Activated naive CD4-positive, alpha-beta T cell treated with anti-CD3 and anti-CD28 coated beads for 36 hours (primary cell): ENCODE data around the gene ABTB1. TPM values are rescaled to one million over a fixed set of nuclear protein-coding genes. Genes with fewer than 3 reads are reported as not detected.

ENCODE experiments used
- CTCF ChIA-PET: fragments of 350-600 bp; sonication (Branson Sonifier 250); formaldehyde crosslinking; loops from one replicate; lab custom pipeline; 2021; ENCODE audit warnings: antibody characterized with exemption; lab: Charles Lee
- DNase-seq: peaks from one replicate; pipeline ENCODE4 v3.0.0-alpha.2; 2020
- H3K27ac Mint-ChIP-seq: one replicate; pipeline ENCODE4 v1.8.0; 2021; ENCODE audit warnings: mild to moderate bottlenecking, mixed read lengths
- H3K27me3 Mint-ChIP-seq: one replicate; pipeline ENCODE4 v1.8.0; 2021; ENCODE audit warnings: low read depth, mixed read lengths
- H3K36me3 Mint-ChIP-seq: one replicate; pipeline ENCODE4 v1.8.0; 2021; ENCODE audit warnings: low read depth, mixed read lengths
- H3K4me1 Mint-ChIP-seq: one replicate; pipeline ENCODE4 v1.8.0; 2021; ENCODE audit warnings: low read depth, mixed read lengths
- H3K4me3 Mint-ChIP-seq: one replicate; pipeline ENCODE4 v1.8.0; 2021; ENCODE audit warnings: mild to moderate bottlenecking, moderate library complexity, mixed read lengths
- H3K9me3 Mint-ChIP-seq: one replicate; pipeline ENCODE4 v1.8.0; 2021; ENCODE audit warnings: mixed read lengths
- intact Hi-C: fragments of 100-400 bp; cut with micrococcal nuclease; formaldehyde crosslinking; loops from one replicate; pipeline ENCODE4 v1.15.1; 2023
- total RNA-seq, 2 experiments: library from RNA; stranded (reverse); gene quantifications; one replicate each; pipeline ENCODE4 v1.2.3, GENCODE V29; 2021

Gene ABTB1
- total RNA-seq, 2 experiments from 2014 or later: 10.6 to 13.5 TPM

DNA sequence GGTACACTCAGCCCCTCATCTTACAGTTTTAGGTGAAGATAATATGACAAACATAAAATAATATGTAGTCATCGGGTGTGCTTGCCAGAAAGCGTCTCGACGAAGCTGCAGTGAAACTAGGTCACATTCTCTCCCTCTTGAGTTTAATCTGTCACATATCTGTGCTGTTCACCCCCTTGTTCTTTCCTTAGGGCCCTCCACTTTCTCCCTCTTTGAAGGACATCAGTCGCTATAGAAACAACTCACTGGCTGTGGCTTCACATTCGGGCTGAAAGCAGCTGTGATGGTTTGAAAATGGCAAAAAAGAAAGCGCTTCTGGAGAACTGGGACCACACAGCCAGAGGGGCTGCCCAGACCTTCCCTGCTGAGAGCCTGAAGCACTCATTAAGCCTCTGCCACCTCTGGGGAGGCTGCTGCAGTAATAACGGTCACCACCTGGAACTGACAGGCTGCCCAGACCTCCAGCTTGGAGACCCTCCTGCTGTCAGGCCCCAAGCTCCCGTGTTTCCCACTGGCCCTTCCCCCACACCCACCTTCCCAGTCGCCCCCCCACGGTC is 50.3 kb downstream of the ABTB1 start:
- CTCF ChIA-PET: no interaction called here
- no peaks in the 10 kb centered on the region for H3K36me3 Mint-ChIP-seq
- no peaks in the 10 kb centered on the region for H3K9me3 Mint-ChIP-seq
- no peak for DNase-seq
- H3K27me3 Mint-ChIP-seq: peaks cover 3% of the 10 kb centered on the region
- no peaks in the 10 kb centered on the region for H3K4me1 Mint-ChIP-seq
- H3K27ac Mint-ChIP-seq: no peak overlapping the region
- intact Hi-C loops: no loop called here
- H3K4me3 Mint-ChIP-seq: no peak overlapping the region

- Mint-ChIP-seq H3K27ac (no peak overlapping the region), H3K4me3 (no peak overlapping the region), H3K27me3 (peaks cover 3% of the 10 kb centered on the region), H3K36me3 (no peaks in the 10 kb centered on the region), H3K4me1 (no peaks in the 10 kb centered on the region), H3K9me3 (no peaks in the 10 kb centered on the region)
- intact Hi-C loops: no loop called here
- CTCF ChIA-PET: no interaction called here
- no peak for DNase-seq
Measured at GRCh38 chr3:127726894-127727293, 54.1 kb downstream of the ABTB1 start.

- Mint-ChIP-seq H3K4me3 (no peak overlapping the region), H3K36me3 (no peaks in the 10 kb centered on the region), H3K4me1 (no peaks in the 10 kb centered on the region), H3K27me3 (peaks cover 5% of the 10 kb centered on the region), H3K27ac (no peak overlapping the region), H3K9me3 (no peaks in the 10 kb centered on the region)
- CTCF ChIA-PET: no interaction called here
- intact Hi-C loops: no loop called here
- DNase-seq: no peak
Measured at GRCh38 chr3:127728417-127729015, 55.8 kb downstream of the ABTB1 start.

DNA sequence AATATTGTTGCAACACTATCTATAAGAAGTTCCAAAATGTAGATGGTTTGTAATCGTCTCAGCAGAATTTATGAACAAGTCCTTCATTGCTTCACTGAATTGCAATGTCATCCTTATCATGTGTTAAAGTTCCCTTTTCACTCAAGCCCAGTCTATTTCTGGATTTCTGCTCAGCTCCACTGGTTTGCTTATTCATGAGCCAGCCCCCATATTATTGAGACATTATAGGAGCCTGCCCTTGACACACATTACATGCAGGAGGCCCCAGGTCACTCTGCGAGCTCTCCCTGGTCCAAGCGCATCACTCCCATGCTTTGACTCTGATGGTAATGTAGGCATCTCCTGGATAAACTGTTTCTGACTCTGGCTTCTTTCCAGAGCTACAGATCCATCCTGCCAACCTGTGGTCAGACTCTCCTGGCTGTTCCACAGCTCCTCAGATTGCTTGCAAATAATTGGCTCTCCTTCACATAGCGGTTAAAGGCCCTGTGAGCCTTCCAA is 56.9 kb downstream of the ABTB1 start:
- DNase-seq: no peak
- H3K36me3 Mint-ChIP-seq: no peaks in the 10 kb centered on the region
- H3K4me1 Mint-ChIP-seq: no peaks in the 10 kb centered on the region
- no peak overlapping the region for H3K4me3 Mint-ChIP-seq
- intact Hi-C loops: no loop called here
- no peaks in the 10 kb centered on the region for H3K9me3 Mint-ChIP-seq
- CTCF ChIA-PET: no interaction called here
- no peak overlapping the region for H3K27ac Mint-ChIP-seq
- peaks cover 7% of the 10 kb centered on the region for H3K27me3 Mint-ChIP-seq

GRCh38 chr3:127730171-127730570 is 57.4 kb downstream of the ABTB1 start:
- Mint-ChIP-seq H3K4me3 (no peak overlapping the region), H3K4me1 (no peaks in the 10 kb centered on the region)
- CTCF ChIA-PET: no interaction called here

More at GRCh38 chr3:127730171-127730570, 57.4 kb downstream of the ABTB1 start:
- intact Hi-C loops: no loop called here
- H3K9me3 Mint-ChIP-seq: no peaks in the 10 kb centered on the region
- H3K36me3 Mint-ChIP-seq: no peaks in the 10 kb centered on the region
- H3K27me3 Mint-ChIP-seq: peaks cover 4% of the 10 kb centered on the region
- H3K27ac Mint-ChIP-seq: no peak overlapping the region
- no peak for DNase-seq

Other genes with a start within 250 kb of the ABTB1 start
- 10 to 100 TPM; 15.1 to 15.9 TPM for gene TPRA1, start 82.2 kb upstream of the ABTB1 start, total RNA-seq
- 100 to 1,000 TPM; 250 to 259 TPM for gene MCM2, start 74.5 kb upstream of the ABTB1 start, total RNA-seq
- gene PODXL2, start 43.8 kb upstream of the ABTB1 start, total RNA-seq: 1 to 10 TPM in 1 of 2 experiments, under 1 TPM in 1; 0.98 to 1.1 TPM
- under 1 TPM; 0.14 to 0.25 TPM for gene MGLL, start 149.6 kb downstream of the ABTB1 start, total RNA-seq
- not detected for gene KBTBD12, start 242.3 kb downstream of the ABTB1 start, total RNA-seq